Measurements from ENCODE around the gene COLQ.
"Not testable (repeated sequence)": the region's sequence is repeated elsewhere in the genome, so short reads cannot be mapped to it uniquely, and the experiment has no call there.

Gene COLQ

DNA sequence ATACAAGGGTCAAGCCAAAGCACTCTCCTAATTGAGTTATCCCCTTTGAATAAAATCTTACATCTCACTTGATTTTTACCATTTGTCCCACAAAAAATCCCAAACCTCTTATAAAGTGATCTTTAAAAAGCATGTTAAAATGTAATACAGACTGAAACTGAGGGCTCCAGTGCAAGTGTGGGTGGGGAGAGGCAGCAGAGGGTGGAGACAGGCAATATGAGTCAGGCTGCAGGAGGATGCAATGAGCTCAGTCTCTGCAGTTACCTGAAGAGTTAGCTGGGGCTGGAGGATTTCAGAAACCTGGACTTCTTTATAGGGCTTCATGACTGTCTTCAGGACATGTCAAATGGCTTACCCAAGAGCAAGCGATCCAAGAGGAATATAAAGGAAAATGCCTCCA is 14.2 kb upstream of the COLQ start:
- DNase-seq (peak; percentile 42), ATAC-seq (ENCODE audit: insufficient read depth, low read depth) (peak; percentile 73)
- H3K36me3 ChIP-seq (ENCODE audit: insufficient read depth, low read length) = no peaks in the 10 kb centered on the region
- H3K79me2 ChIP-seq (ENCODE audit: insufficient read depth, low read length) = no peaks in the 10 kb centered on the region
- no peak for TF ChIP-seq EZH2 (IDR thresholded peaks at IDR 0.05; ENCODE audit: borderline replicate concordance, low read depth, low read length, severe bottlenecking)
- TF ChIP-seq, protein P1, sequence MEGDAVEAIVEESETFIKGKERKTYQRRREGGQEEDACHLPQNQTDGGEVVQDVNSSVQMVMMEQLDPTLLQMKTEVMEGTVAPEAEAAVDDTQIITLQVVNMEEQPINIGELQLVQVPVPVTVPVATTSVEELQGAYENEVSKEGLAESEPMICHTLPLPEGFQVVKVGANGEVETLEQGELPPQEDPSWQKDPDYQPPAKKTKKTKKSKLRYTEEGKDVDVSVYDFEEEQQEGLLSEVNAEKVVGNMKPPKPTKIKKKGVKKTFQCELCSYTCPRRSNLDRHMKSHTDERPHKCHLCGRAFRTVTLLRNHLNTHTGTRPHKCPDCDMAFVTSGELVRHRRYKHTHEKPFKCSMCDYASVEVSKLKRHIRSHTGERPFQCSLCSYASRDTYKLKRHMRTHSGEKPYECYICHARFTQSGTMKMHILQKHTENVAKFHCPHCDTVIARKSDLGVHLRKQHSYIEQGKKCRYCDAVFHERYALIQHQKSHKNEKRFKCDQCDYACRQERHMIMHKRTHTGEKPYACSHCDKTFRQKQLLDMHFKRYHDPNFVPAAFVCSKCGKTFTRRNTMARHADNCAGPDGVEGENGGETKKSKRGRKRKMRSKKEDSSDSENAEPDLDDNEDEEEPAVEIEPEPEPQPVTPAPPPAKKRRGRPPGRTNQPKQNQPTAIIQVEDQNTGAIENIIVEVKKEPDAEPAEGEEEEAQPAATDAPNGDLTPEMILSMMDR (IDR thresholded peaks at IDR 0.05; ENCODE audit: borderline replicate concordance, extremely low read depth, low read length, poor library complexity, severe bottlenecking) = no peak
- no peak overlapping the region for H2AFZ ChIP-seq (ENCODE audit: low read depth, low read length)
- H3K4me3 ChIP-seq (ENCODE audit: low read depth in 1 of 2, low read length in 2 of 2) = no peak overlapping the region
- H3K4me1 ChIP-seq (ENCODE audit: insufficient read depth, low read length) = peaks cover 35% of the 10 kb centered on the region
- no peaks in the 10 kb centered on the region for H4K20me1 ChIP-seq (ENCODE audit: insufficient read depth, low read length)
- H3K27me3 ChIP-seq (ENCODE audit: insufficient read depth, low read length, poor library complexity) = no peaks in the 10 kb centered on the region
- H3K4me2 ChIP-seq (ENCODE audit: insufficient read depth, low read length) = no peak overlapping the region
- peak overlapping the region; percentile 73 for H3K27ac ChIP-seq (ENCODE audit: low read length)
- H3K9ac ChIP-seq (ENCODE audit: low read depth, low read length) = no peak overlapping the region
- H3K9me3 ChIP-seq (ENCODE audit: insufficient read depth, low read length, severe bottlenecking) = no peaks in the 10 kb centered on the region

GRCh38 chr3:15532614-15533013 is 11.1 kb upstream of the COLQ start:
- not testable (repeated sequence) for ATAC-seq (ENCODE audit: insufficient read depth, low read depth); H3K9ac ChIP-seq (ENCODE audit: low read depth, low read length)

GRCh38 chr3:15531346-15531745 is 9.8 kb upstream of the COLQ start:
- peaks cover 31% of the 10 kb centered on the region for H3K4me1 ChIP-seq (ENCODE audit: insufficient read depth, low read length)
- H3K4me2 ChIP-seq (ENCODE audit: insufficient read depth, low read length) = no peak overlapping the region
- no peaks in the 10 kb centered on the region for H4K20me1 ChIP-seq (ENCODE audit: insufficient read depth, low read length)
- H3K9me3 ChIP-seq (ENCODE audit: insufficient read depth, low read length, severe bottlenecking) = no peaks in the 10 kb centered on the region
- no peak overlapping the region for H3K27ac ChIP-seq (ENCODE audit: low read length)
- TF ChIP-seq EZH2 (IDR thresholded peaks at IDR 0.05; ENCODE audit: borderline replicate concordance, low read depth, low read length, severe bottlenecking) = no peak
- TF ChIP-seq, protein P1 (IDR thresholded peaks at IDR 0.05; ENCODE audit: borderline replicate concordance, extremely low read depth, low read length, poor library complexity, severe bottlenecking) = no peak
- DNase-seq (no peak), ATAC-seq (ENCODE audit: insufficient read depth, low read depth) (no peak)
- H3K36me3 ChIP-seq (ENCODE audit: insufficient read depth, low read length) = no peaks in the 10 kb centered on the region
- no peaks in the 10 kb centered on the region for H3K27me3 ChIP-seq (ENCODE audit: insufficient read depth, low read length, poor library complexity)
- H3K9ac ChIP-seq (ENCODE audit: low read depth, low read length) = no peak overlapping the region
- no peaks in the 10 kb centered on the region for H3K79me2 ChIP-seq (ENCODE audit: insufficient read depth, low read length)
- H2AFZ ChIP-seq (ENCODE audit: low read depth, low read length) = no peak overlapping the region
- no peak overlapping the region for H3K4me3 ChIP-seq (ENCODE audit: low read depth in 1 of 2, low read length in 2 of 2)

More at GRCh38 chr3:15532614-15533013, 11.1 kb upstream of the COLQ start:
- not testable (repeated sequence) for H4K20me1 ChIP-seq (ENCODE audit: insufficient read depth, low read length); H3K79me2 ChIP-seq (ENCODE audit: insufficient read depth, low read length); H3K36me3 ChIP-seq (ENCODE audit: insufficient read depth, low read length); DNase-seq; H3K27ac ChIP-seq (ENCODE audit: low read length); H2AFZ ChIP-seq (ENCODE audit: low read depth, low read length); H3K9me3 ChIP-seq (ENCODE audit: insufficient read depth, low read length, severe bottlenecking); H3K4me3 ChIP-seq (ENCODE audit: low read depth in 1 of 2, low read length in 2 of 2); H3K27me3 ChIP-seq (ENCODE audit: insufficient read depth, low read length, poor library complexity); H3K4me2 ChIP-seq (ENCODE audit: insufficient read depth, low read length)
- H3K4me1 ChIP-seq (ENCODE audit: insufficient read depth, low read length) = peaks cover 44% of the 10 kb centered on the region

DNA sequence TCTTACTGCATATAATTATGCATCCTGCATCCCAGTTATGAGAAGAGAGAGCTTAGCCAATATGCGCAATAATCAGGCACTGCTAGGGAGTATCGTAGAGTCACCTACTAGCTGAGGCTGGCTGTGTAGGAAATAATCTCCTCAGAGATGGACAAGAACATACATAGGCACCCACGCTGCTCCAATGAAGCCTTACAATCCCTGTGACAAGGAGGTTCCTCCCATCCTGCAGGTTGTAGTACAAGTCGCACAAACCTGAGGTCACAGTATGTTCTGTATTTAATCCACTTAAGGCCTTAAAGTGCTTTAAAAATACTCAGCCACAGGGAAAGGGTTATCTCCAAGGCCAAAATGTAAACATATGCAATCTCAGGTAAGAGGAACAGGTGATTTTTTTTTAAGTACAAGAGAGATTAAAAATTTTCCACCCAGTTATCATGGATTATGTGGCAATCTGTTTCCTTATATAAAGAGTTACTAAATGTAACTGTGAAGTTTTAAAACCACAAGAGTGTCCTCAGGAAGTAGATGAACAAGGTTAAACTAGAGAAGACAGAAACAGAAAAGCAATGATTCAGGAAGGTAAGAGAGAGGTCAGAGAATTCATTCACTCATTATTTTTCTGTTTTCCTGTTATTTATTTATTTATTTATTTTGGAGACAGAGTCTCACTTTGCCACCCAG is 7.5 kb upstream of the COLQ start:
- no peaks in the 10 kb centered on the region for H3K36me3 ChIP-seq (ENCODE audit: insufficient read depth, low read length)
- H3K27me3 ChIP-seq (ENCODE audit: insufficient read depth, low read length, poor library complexity) = no peaks in the 10 kb centered on the region
- ATAC-seq (ENCODE audit: insufficient read depth, low read depth) = peak; percentile 66
- no peak overlapping the region for H3K9ac ChIP-seq (ENCODE audit: low read depth, low read length)
- H3K9me3 ChIP-seq (ENCODE audit: insufficient read depth, low read length, severe bottlenecking) = no peaks in the 10 kb centered on the region
- no peaks in the 10 kb centered on the region for H4K20me1 ChIP-seq (ENCODE audit: insufficient read depth, low read length)
- DNase-seq = no peak
- H3K27ac ChIP-seq (ENCODE audit: low read length) = peak overlapping the region; percentile 63
- H3K4me1 ChIP-seq (ENCODE audit: insufficient read depth, low read length) = peaks cover 17% of the 10 kb centered on the region
- H2AFZ ChIP-seq (ENCODE audit: low read depth, low read length) = peak overlapping the region; percentile 40; the same call in 1 of the 2 replicates
- no peak overlapping the region for H3K4me2 ChIP-seq (ENCODE audit: insufficient read depth, low read length)
- no peak overlapping the region for H3K4me3 ChIP-seq (ENCODE audit: low read depth in 1 of 2, low read length in 2 of 2)
- no peaks in the 10 kb centered on the region for H3K79me2 ChIP-seq (ENCODE audit: insufficient read depth, low read length)
- TF ChIP-seq, protein P1 (IDR thresholded peaks at IDR 0.05; ENCODE audit: borderline replicate concordance, extremely low read depth, low read length, poor library complexity, severe bottlenecking) = no peak
- TF ChIP-seq EZH2 (IDR thresholded peaks at IDR 0.05; ENCODE audit: borderline replicate concordance, low read depth, low read length, severe bottlenecking) = no peak
